ENCODE results near the gene AMIGO1.

Gene AMIGO1

DNA sequence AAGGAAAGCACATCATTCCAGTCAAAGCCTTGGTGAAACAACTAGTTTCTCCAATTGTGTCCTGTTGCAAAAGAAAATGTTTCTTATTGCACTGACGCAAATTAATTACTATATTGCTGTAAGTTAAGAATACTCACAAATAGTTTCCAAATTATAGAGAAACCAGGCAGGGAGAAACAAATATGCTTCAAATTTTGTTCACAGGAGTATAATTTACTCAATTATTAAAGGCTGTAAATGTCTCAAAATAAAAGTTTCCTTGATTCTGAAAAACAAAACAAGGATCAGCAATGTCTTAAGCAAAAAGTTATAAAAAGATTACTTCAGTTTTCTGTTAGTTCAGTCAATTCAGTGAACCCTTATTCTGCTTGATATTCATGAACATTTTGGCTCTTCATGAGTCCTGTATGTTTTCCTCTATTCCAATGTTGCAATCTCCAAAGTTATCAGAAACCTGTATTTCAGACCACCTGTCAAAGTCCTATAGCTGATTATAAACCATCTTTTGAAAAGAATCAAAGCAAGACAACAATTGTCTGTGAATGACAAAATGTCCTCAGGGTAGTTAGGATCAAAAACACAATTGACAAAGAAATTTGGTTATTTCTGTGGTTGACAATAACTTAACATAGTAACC, 54.9 kb downstream of the AMIGO1 start:
- Histone ChIP-seq H3K4me1 (ENCODE audit: insufficient read depth, low read length) (no peaks in the 10 kb centered on the region), H3K4me3 (ENCODE audit: low read depth in 1 of 2, low read length in 2 of 2) (no peak overlapping the region), H3K9me3 (ENCODE audit: insufficient read depth, low read length, severe bottlenecking) (peaks cover 18% of the 10 kb centered on the region), H4K20me1 (ENCODE audit: insufficient read depth, low read length) (no peaks in the 10 kb centered on the region), H3K79me2 (ENCODE audit: insufficient read depth, low read length) (no peaks in the 10 kb centered on the region), H3K9ac (ENCODE audit: low read depth, low read length) (no peak overlapping the region), H3K36me3 (ENCODE audit: insufficient read depth, low read length) (no peaks in the 10 kb centered on the region), H2AFZ (ENCODE audit: low read depth, low read length) (no peak overlapping the region), H3K27ac (ENCODE audit: low read length) (no peak overlapping the region), H3K27me3 (ENCODE audit: insufficient read depth, low read length, poor library complexity) (no peaks in the 10 kb centered on the region), H3K4me2 (ENCODE audit: insufficient read depth, low read length) (no peak overlapping the region)
- ATAC-seq (ENCODE audit: insufficient read depth, low read depth) (no peak), DNase-seq (no peak)
- TF ChIP-seq, protein P1, sequence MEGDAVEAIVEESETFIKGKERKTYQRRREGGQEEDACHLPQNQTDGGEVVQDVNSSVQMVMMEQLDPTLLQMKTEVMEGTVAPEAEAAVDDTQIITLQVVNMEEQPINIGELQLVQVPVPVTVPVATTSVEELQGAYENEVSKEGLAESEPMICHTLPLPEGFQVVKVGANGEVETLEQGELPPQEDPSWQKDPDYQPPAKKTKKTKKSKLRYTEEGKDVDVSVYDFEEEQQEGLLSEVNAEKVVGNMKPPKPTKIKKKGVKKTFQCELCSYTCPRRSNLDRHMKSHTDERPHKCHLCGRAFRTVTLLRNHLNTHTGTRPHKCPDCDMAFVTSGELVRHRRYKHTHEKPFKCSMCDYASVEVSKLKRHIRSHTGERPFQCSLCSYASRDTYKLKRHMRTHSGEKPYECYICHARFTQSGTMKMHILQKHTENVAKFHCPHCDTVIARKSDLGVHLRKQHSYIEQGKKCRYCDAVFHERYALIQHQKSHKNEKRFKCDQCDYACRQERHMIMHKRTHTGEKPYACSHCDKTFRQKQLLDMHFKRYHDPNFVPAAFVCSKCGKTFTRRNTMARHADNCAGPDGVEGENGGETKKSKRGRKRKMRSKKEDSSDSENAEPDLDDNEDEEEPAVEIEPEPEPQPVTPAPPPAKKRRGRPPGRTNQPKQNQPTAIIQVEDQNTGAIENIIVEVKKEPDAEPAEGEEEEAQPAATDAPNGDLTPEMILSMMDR (IDR thresholded peaks at IDR 0.05; ENCODE audit: borderline replicate concordance, extremely low read depth, low read length, poor library complexity, severe bottlenecking) = no peak
- no peak for TF ChIP-seq EZH2 (IDR thresholded peaks at IDR 0.05; ENCODE audit: borderline replicate concordance, low read depth, low read length, severe bottlenecking)
